22Rv1 (cell line): ENCODE results near the gene GRIN3B.

Experiments
- H3K27ac ChIP-seq: fragments of 450-650 bp; 2 replicates; pipeline ENCODE4 v1.5.1; 2017
- CTCF ChIP-seq: fragments of 450-650 bp; IDR thresholded peaks from 2 replicates; pipeline ENCODE4 v1.5.1; 2017; ENCODE audit warnings: mild to moderate bottlenecking
- ZFX ChIP-seq: fragments of 450-650 bp; IDR thresholded peaks from 2 replicates; pipeline ENCODE4 v1.6.1; 2017; ENCODE audit warnings: antibody characterized with exemption, borderline replicate concordance

The GRIN3B gene

GRCh38 chr19:1050989-1051788 lies 51.0 kb downstream of the GRIN3B start:
- TF ChIP-seq CTCF (no peak), ZFX (no peak)
- H3K27ac ChIP-seq, result no peak overlapping the region

GRCh38 chr19:1051791-1052190 lies 51.6 kb downstream of the GRIN3B start:
- no peak overlapping the region for H3K27ac ChIP-seq
- TF ChIP-seq ZFX, result no peak
- no peak for TF ChIP-seq CTCF

GRCh38 chr19:1052349-1052975 lies 52.2 kb downstream of the GRIN3B start:
- H3K27ac ChIP-seq, result no peak overlapping the region
- TF ChIP-seq CTCF (no peak), ZFX (no peak)

GRCh38 chr19:1053176-1054101 lies 53.2 kb downstream of the GRIN3B start:
- H3K27ac ChIP-seq, result no peak overlapping the region
- TF ChIP-seq CTCF (no peak), ZFX (no peak)

- H3K27ac ChIP-seq, result no peak overlapping the region
- no peak for TF ChIP-seq CTCF
- TF ChIP-seq ZFX, result no peak
Measured at GRCh38 chr19:1054102-1055027, 54.1 kb downstream of the GRIN3B start.

GRCh38 chr19:1055028-1055425 lies 54.8 kb downstream of the GRIN3B start:
- no peak for TF ChIP-seq CTCF
- TF ChIP-seq ZFX, result no peak

More at GRCh38 chr19:1055028-1055425, 54.8 kb downstream of the GRIN3B start:
- no peak overlapping the region for H3K27ac ChIP-seq
